ENCODE data around the gene MFSD2A.

MFSD2A gene

GRCh38 chr1:39936724-39937491 lies 18.0 kb upstream of the MFSD2A start:
- no peak for TF ChIP-seq Cebpa-rat (IDR thresholded peaks at IDR 0.05)
- Histone ChIP-seq H3K4me2 (peak overlapping the region in 9 of 11 experiments; percentile 2 to 88 (median 67); a peak in 17 of 22 replicates), H3K4me3 (0 out of 20 replicates have a peak overlapping the region, but pooled peaks of 1 of the 10 experiments have one; percentile 28)

GRCh38 chr1:39938856-39939255 lies 16.1 kb upstream of the MFSD2A start:
- H3K4me2 ChIP-seq = no peak overlapping the region; a peak in 1 of 22 replicates
- H4K20me1 ChIP-seq = no peaks in the 10 kb centered on the region
- no peak overlapping the region for H3K9ac ChIP-seq
- no peak overlapping the region; a peak in 1 of 22 replicates for H3K27ac ChIP-seq
- no peak for TF ChIP-seq Cebpa-rat (IDR thresholded peaks at IDR 0.05)
- H3K4me1 ChIP-seq = peaks cover 12 to 69% (median 45%) of the 10 kb centered on the region in 10 experiments
- no peaks in the 10 kb centered on the region for H3K27me3 ChIP-seq
- no peak overlapping the region for H3K4me3 ChIP-seq
- peaks cover 0 to 18% (median 3%) of the 10 kb centered on the region in 11 experiments; a peak in 9 of 22 replicates for H3K9me3 ChIP-seq (replicated peaks in 1 of 11)
- H3K36me3 ChIP-seq = no peaks in the 10 kb centered on the region

More at GRCh38 chr1:39936724-39937491, 18.0 kb upstream of the MFSD2A start:
- H3K27ac ChIP-seq = peak overlapping the region in 10 of 11 experiments; percentile 0 to 79 (median 48); a peak in 15 of 22 replicates
- H3K27me3 ChIP-seq = no peaks in the 10 kb centered on the region
- peak overlapping the region in 5 of 11 experiments; percentile 11 to 52 (median 43); a peak in 6 of 22 replicates for H3K9ac ChIP-seq
- peaks cover 0 to 18% (median 3%) of the 10 kb centered on the region in 11 experiments; a peak in 9 of 22 replicates for H3K9me3 ChIP-seq (replicated peaks in 1 of 11)
- H3K4me1 ChIP-seq = peaks cover 12 to 74% (median 50%) of the 10 kb centered on the region in 10 experiments
- no peaks in the 10 kb centered on the region for H3K36me3 ChIP-seq
- no peaks in the 10 kb centered on the region for H4K20me1 ChIP-seq

GRCh38 chr1:39940253-39940652 lies 14.7 kb upstream of the MFSD2A start:
- Histone ChIP-seq H3K4me3 (no peak overlapping the region), H3K9me3 (replicated peaks in 1 of 11) (peaks cover 0 to 7% (median 3%) of the 10 kb centered on the region in 11 experiments; a peak in 7 of 22 replicates), H3K27me3 (no peaks in the 10 kb centered on the region), H3K4me2 (peak overlapping the region in 10 of 11 experiments; percentile 66 to 91 (median 74); a peak in 20 of 22 replicates), H3K4me1 (peaks cover 12 to 60% (median 36%) of the 10 kb centered on the region in 10 experiments), H4K20me1 (no peaks in the 10 kb centered on the region), H3K9ac (peak overlapping the region in 3 of 11 experiments; percentile 3 to 27 (median 24); a peak in 6 of 22 replicates), H3K36me3 (no peaks in the 10 kb centered on the region), H3K27ac (peak overlapping the region in 9 of 11 experiments; percentile 20 to 72 (median 57); a peak in 16 of 22 replicates)
- TF ChIP-seq Cebpa-rat (IDR thresholded peaks at IDR 0.05) = peak in 2 of 11 experiments; percentile 14 to 18; a peak in 3 of 22 replicates

GRCh38 chr1:39940980-39941871 lies 13.7 kb upstream of the MFSD2A start:
- TF ChIP-seq Cebpa-rat (IDR thresholded peaks at IDR 0.05) = peak in 6 of 11 experiments; percentile 15 to 56 (median 34); a peak in 4 of 22 replicates
- no peaks in the 10 kb centered on the region for H4K20me1 ChIP-seq
- peak overlapping the region in 3 of 11 experiments; percentile 1 to 27 (median 3); a peak in 5 of 22 replicates for H3K9ac ChIP-seq
- H3K9me3 ChIP-seq (replicated peaks in 1 of 11) = no peaks in the 10 kb centered on the region
- H3K4me1 ChIP-seq = peaks cover 17 to 60% (median 37%) of the 10 kb centered on the region in 10 experiments
- H3K4me2 ChIP-seq = peak overlapping the region; percentile 45 to 91 (median 73)
- no peaks in the 10 kb centered on the region for H3K36me3 ChIP-seq
- H3K4me3 ChIP-seq = no peak overlapping the region
- H3K27me3 ChIP-seq = no peaks in the 10 kb centered on the region
- H3K27ac ChIP-seq = peak overlapping the region in 9 of 11 experiments; percentile 20 to 72 (median 57); a peak in 16 of 22 replicates

GRCh38 chr1:39943471-39944290 lies 11.3 kb upstream of the MFSD2A start:
- peaks cover 17 to 45% (median 25%) of the 10 kb centered on the region in 10 experiments for H3K4me1 ChIP-seq
- no peak overlapping the region for H3K27ac ChIP-seq
- H3K36me3 ChIP-seq = no peaks in the 10 kb centered on the region
- no peaks in the 10 kb centered on the region for H3K27me3 ChIP-seq
- no peak for TF ChIP-seq Cebpa-rat (IDR thresholded peaks at IDR 0.05)
- H3K4me3 ChIP-seq = no peak overlapping the region
- H3K9ac ChIP-seq = no peak overlapping the region
- H3K4me2 ChIP-seq = no peak overlapping the region; a peak in 1 of 22 replicates
- H3K9me3 ChIP-seq (replicated peaks in 1 of 11) = no peaks in the 10 kb centered on the region
- no peaks in the 10 kb centered on the region for H4K20me1 ChIP-seq

- Histone ChIP-seq H3K27me3 (no peaks in the 10 kb centered on the region), H3K4me1 (peaks cover 17 to 39% (median 25%) of the 10 kb centered on the region in 10 experiments), H3K4me2 (no peak overlapping the region; a peak in 1 of 22 replicates), H3K9me3 (replicated peaks in 1 of 11) (0 out of 22 replicates have a peak, but pooled peaks cover 0 to under 1% (median 0%) of the 10 kb centered on the region in 11 experiments), H3K36me3 (no peaks in the 10 kb centered on the region), H4K20me1 (no peaks in the 10 kb centered on the region), H3K27ac (no peak overlapping the region), H3K9ac (no peak overlapping the region), H3K4me3 (no peak overlapping the region)
- TF ChIP-seq Cebpa-rat (IDR thresholded peaks at IDR 0.05) = no peak
Measured at GRCh38 chr1:39944410-39945112, 10.4 kb upstream of the MFSD2A start.

- H3K27me3 ChIP-seq = no peaks in the 10 kb centered on the region
- no peak overlapping the region for H3K9ac ChIP-seq
- peaks cover 3 to 25% (median 12%) of the 10 kb centered on the region in 10 experiments; a peak in 18 of 20 replicates for H3K4me1 ChIP-seq
- H4K20me1 ChIP-seq = no peaks in the 10 kb centered on the region
- no peak overlapping the region for H3K4me3 ChIP-seq
- H3K27ac ChIP-seq = no peak overlapping the region
- TF ChIP-seq Cebpa-rat (IDR thresholded peaks at IDR 0.05) = no peak
- H3K4me2 ChIP-seq = peak overlapping the region in 9 of 11 experiments; percentile 33 to 63 (median 39); a peak in 16 of 22 replicates
- H3K36me3 ChIP-seq = no peaks in the 10 kb centered on the region
- H3K9me3 ChIP-seq (replicated peaks in 1 of 11) = peaks cover 0 to 16% (median 0%) of the 10 kb centered on the region in 11 experiments; a peak in 11 of 22 replicates
Measured at GRCh38 chr1:39946216-39946615, 8.7 kb upstream of the MFSD2A start.

All from BLaER1 treated with 17β-estradiol and CSF1 and Interleukin-3, amounts not matched to agents 10 nM and 100 nM (cell line).